CD4-positive, alpha-beta T cell treated with Interleukin-1 beta for 1 hour (primary cell): Measurements from ENCODE around the gene KIAA0930.
A peak's percentile ranks its signal among the peaks of the same experiment; 100 is the strongest.

Experiments
- DNase-seq, 2 donors: peaks; one replicate each; pipeline ENCODE4 v3.0.0-alpha.2; 2020 to 2022

KIAA0930 gene

DNA sequence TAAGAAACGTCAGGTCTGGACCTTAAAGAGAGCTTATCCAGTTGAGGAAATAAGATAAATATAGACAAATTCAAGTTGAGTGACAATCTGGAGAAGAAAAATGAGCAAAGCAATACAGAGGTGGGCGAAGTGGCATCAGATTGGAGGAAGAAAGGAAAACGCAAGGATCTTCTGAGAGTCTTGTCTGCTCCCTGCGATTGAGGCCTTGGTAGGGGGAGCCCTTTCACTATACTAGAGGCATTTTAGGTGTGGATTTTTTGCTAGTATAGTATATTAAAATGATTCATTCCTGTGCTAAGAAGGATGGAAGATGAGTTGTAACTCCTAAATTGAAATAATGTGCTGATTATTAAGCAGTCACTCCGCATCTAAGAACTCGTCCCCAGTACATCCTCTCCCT lies 68.9 kb downstream of the KIAA0930 start:
- no peak for DNase-seq

DNA sequence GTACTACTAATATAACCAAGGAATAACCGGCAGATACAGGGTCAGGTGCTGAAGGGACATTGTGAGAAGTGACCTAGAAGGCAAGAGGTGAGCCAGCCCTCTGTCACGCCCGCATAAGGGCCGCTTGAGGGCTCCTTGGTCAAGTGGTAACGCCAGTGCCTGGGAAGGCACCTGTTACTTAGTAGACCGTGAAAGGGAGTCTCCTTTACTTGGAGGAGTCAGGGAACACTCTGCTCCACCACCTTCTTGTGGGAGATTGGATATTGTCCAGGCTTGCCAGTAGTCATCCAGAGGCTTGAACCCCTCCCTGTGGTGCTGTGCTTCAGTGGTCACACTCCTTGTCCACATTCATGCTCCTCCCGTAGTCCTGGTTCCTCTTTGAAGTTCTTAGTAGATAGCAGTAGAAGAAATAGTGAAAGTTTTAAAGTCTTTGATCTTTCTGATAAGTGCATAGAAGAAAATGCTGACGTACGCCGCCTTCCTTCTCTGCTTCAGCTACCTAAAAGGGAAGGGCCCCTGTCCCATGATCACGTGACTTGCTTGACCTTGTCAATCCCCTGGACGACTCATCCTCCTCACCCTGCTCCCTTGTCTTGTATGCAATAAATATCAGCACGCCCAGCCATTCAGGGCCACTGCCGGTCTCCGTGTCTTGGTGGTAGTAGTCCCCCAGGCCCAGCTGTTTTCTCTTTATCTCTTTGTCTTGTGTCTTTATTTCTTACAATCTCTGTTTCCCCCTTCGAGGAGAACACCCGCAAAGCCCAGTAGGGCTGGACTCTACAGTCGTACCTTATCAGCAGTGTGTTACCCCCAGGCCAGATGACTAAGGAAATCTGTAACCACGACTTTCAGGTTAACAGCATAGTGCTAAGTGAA lies 70.9 kb downstream of the KIAA0930 start:
- no peak for DNase-seq

DNA sequence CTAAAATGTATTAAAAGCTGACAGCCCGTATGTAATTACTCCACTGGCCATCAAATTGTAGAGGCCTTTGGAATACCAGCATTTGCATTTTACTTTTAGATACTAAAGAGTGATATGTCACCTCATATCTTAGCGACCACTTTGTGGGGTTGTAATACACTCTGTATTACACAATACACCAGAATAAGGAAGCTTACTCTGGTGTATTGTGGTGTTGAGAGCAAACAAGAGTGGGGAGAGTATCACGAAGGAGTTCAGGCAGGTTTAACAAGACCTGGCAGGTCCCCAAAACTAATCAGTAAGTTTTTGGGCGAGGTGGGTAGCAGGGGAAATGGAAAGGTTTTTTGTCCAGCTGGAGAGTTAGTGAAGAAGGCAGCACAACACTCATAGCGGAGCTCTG lies 73.8 kb downstream of the KIAA0930 start:
- DNase-seq, result no peak

DNA sequence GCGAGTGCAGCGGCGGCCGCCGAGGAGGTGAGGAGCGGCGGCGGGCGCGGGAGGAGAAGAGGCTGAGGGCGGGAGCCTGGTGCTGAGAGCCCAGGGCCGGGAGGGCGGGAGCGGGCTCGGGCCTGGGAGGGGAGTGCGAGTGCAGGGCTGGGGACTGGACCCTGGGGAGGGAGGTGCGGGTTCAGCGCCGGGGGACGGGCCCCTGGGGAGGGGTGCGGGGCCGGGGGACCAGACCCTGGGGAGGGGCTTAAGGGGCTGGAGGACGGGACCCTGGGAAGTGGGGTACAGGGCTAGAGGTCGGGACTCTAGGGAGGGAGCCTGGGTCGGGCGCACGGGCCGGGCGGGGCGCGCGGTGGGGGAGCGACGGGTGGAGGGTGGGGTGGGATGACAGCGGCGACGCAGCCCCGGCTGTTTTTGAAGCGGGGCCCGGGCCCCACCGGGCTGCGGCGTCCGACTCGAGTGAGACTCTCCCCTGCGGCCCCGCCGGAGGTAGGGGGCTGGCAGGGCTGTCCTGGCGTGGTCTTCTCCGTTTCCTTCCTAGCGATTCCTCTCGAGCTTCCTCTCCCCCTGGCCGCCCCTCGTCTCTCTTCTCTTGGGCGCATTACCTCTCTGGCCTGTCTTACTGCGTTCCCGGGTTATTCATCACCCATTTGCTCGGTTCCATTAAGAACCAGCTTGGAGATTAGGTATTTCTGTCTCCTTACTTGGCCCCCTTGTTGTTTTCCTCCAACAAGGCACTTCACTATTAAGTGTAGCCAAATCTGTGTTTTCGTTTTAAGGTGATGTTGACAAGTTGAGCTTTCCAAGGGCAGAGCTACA lies 76.2 kb downstream of the KIAA0930 start:
- DNase-seq, result peak; percentile 9 to 27

DNA sequence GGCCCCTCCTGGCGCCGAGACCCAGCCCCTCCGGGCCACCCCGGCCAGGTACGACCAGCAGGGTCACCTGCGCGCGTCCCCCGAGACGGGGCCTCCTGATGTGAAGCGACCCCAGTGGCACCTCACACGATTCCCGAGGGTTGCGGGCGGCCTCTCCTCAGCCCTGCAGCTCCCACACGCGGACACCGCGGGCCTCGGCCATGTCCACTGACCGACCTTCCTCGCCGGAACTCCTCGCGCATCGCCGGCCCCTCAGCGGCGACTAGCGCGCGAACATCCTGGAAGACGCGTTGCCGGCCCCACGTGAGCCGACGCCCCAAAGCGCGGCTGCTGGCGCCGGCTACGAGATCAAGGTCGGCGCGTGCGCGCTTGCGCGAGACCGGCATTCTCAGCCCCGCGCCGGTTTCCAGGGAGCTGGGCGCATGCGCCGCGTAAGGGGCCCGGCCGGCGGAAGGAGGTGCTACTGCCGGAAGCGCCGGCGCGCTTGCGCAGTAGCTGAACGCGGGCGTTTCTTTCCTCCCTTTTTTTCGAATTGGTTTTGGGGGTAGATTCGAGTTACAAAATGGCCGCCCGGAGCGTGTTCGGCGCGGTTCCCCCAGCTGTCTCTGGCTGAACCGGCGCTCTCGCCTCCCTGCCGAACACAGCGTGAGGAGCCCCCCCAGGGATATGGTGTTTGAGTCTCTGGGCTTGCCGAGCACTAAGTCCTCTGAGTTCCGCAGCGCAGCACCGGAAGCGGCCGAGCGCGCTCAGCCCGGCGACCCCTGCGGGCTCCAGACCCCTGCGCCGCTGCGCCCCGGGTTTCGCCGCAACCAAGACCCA lies 77.0 kb downstream of the KIAA0930 start, which contains the start of gene NUP50:
TSS of gene NUP50 (plus strand) at position 475 of the 819 bp plus-strand sequence. CDS start 4,253 bp downstream, outside the sequence.
- peak; percentile 97 to 98 for DNase-seq

DNA sequence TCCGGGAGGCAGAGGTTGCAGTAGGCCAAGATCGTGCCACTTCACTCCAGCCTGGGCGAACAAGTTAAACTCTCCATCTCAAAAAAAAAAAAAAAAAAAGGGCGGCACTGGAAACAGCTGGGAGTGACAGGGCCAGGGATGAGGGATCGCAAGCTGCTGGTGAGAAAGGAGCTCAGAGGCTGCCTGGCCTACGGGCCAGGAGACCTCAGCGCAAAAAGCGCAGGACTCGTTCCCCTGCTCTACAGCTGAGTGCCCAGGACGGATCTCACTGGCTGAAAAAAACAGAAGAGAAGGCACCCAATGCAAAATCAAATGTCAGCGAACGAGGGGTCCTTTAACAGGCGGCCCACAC lies 77.6 kb downstream of the KIAA0930 start:
- no peak for DNase-seq

DNA sequence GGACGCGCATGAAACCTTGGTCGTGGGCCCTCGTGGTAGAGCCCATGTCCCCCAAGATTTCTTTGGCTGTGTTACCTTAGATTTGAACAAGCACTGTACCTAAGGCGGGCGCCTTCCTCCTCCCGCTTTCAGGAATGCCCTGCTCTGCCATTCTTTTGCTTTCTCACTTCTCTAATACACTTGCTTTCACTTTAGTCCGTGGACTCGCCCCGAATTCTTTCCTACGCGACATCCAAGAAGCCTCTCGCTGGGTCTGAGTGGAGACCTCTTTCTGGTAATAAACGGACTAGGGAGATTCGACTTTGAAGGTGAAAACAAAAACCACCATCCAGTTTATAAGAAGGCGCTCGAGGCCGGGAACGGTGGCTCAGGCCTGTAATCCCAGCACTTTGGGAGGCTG lies 78.2 kb downstream of the KIAA0930 start:
- DNase-seq, result no peak

DNA sequence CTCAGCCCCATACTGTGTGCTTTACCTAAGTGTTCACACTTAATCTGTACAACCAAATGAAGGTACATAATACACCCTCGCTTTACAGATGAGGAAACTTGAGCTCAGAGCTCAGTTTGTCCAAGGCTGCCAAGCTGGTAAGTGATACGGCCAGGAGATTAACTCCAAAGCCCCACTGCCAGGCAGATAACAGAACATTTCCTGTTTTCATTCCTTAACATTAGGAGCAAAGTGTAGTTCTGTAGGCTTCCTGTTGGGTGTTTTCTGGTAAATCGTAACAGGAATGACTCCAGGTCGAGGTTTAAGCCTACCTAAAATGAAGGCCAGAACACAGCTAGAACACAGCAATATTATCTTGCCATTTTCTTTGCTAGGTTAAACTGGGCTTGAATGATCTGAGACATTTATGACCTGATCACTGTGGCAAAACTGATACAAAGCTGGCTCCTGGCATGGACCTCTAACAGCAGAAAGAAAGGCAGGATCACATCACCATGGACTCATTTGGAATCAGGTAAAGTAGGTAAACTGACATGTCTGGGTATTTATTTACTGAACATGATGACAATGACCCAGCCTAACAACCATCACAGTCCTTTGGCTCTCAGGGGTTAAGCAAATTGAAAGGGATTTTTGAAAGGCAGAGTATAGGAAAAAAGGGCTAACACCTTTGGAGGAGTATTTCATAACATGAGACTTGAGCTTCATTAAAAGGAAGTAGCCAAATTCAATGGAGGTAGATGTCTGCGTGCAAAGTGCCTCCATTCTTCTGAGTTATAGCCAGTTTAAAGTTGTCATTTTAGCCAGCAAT lies 80.8 kb downstream of the KIAA0930 start:
- DNase-seq, result no peak

DNA sequence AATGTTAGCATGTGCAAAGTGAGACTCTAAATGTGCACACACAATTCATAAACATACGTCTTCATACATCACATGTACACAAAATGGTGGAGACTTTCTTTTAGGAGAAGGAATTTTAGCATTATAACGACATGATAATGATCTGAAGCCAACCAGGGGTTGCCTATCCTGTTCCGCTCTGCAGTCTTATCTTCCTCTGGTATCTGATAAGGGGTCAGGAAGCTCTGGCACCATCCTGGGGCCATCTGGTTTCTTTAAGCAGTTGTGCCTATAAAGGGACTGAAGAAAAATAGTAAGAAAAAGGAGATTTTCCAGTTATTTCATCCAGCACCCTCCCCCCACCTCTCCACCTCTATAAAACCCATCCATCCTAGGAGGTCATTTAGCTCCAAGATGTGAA lies 82.8 kb downstream of the KIAA0930 start:
- no peak for DNase-seq

DNA sequence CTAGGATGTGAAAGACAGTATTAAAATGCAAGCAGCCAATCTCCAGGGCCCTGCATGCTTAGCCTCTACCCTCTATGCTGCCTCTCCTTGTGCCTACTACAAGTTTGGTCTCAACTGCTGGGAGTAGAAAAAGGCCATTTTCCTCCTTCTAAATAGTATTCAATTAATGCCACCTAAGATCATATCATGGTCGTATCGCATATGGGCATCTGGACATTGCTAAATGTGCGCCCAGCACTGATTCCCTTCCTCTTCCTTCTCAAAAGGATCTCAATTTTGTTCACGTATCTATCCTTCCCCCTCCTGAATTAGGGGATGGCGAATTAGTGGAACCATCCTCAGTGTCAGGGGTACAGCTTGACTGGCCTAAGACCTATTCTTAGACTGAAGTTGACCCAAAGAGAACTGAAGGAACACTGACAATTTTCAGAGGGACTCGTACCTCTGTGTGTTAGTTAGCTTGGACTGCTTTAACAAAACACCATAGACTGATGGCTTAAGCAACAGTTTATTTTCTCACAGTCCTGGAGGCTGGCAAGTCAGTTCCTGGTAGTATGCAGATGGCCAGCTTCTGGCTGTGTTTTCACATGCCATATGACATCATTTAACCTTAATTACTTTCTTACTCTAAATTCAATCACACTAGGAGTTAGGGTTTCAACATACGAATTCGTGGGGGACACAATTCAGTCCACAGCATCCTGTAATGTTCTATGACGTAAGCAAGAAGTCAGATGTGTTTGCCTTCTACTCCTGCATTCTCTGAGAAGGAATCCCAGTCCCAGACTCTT lies 85.4 kb downstream of the KIAA0930 start:
- DNase-seq, result no peak

DNA sequence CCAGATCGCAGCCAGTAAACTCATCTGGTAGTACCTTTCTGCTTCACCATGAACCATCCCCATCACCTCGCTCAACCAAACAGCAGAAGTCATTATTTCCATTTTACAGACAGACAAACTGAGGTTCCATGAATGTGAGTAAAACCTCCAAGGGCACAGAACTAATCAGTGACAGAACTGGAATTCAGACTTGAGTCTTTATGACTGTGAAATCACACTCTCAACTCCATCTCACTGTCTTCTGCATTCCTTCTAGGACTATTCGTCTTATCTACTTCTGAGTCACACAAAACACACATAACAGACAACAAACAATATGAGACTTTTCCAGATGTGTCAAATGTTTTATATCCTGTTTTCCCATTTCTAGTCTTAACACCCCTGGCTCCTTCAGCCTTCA lies 86.3 kb downstream of the KIAA0930 start:
- DNase-seq, result no peak

DNA sequence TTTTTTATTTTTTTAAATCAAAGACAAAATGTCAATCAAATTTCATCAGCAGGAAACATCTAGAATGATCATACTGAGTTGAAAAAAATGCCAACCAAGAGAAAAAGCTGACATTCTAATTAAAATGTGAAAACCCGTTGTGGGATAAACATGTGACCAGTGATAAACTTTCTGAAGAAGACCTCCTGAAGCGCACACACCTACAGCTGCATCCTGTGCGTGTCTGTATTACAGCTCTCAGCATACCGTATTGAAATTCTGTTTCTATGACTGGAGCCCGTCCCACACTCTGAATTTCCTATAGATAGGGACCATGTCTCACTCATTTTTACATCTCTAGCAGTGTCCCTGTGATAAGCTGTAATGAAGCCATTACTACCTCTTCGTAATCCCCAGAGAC lies 89.2 kb downstream of the KIAA0930 start:
- DNase-seq, result no peak

DNA sequence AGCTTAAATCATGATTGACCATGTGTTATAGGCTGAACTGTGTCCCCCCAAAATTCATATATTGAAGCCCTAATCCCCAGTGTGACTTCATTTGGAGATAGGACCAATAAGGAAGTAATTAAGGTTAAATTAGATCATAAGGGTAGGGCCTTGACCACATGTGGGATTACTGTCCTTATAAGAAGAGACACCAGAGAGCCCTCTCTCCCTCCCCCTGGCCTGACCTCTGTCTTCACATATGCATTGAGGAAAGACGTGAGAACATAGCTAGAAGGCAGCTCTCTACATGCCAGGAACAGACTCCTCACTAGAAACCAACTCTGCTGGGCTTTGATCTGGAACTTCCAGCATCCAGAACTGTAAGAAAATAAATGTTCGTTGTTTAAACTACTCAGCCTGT lies 90.6 kb downstream of the KIAA0930 start:
- no peak for DNase-seq

DNA sequence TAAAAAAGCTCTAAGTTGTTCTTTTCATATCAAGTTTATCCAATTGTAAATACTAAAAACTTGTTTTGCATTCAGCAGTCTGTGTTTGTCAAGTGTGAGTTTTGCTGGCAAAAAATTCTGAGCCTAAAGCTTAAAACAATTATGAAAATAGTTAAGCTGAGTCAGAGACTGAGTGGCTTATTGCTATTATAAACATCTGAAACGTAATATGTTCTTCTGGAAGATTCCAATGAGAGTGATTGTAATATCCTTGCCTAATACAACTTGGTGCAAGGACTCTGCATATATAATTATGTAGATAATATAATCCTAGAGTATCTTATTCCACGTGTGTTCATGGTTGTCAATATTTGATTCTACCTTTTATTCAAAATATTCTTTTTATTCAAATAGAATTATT lies 91.0 kb downstream of the KIAA0930 start:
- no peak for DNase-seq

DNA sequence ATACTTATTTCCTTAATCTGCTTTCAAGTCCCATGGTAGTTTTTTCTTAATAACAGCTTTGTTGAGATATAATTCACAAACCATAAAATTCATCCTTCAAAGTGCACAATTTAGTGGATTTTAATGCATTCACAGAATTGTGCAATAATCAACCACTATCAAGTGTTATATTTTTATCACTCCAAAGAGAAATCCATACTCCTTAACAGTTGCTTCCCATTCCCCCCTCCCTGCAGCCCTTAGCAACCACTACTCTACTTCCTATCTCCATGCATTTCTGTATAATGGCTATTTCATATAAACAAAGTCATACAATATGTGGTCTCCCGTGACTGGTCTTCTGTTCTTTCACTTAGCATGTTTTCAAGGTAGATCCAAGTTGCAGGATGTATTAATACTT lies 95.8 kb downstream of the KIAA0930 start:
- no peak for DNase-seq

DNA sequence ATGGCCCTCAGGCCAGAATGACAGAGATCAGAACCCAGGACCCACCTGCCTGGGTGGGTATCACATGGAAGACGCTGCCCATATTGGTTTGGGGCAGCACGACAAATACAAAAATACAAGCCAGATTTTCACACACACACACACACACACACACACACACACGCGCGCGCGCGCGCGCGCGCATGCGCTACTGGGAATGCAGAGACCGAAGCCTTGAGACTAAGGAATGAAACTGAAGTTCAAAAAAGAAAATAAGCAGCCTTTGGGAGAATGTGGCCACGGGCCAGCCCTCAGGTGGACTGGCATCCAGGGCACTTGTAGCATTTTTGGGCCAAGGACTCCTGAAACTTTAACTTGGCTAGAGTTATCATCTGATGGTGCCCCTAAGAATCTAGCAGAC lies 98.3 kb downstream of the KIAA0930 start:
- DNase-seq, result no peak
